Epidermal melanocyte (primary cell): ENCODE results near the gene CADPS2.
A peak's percentile ranks its signal among the peaks of the same experiment; 100 is the strongest.
"Not testable (repeated sequence)": the region's sequence is repeated elsewhere in the genome, so short reads cannot be mapped to it uniquely, and the experiment has no call there.

Experiments used
- DNase-seq: peaks from one replicate; pipeline ENCODE4 v3.0.0; 2011; ENCODE audit warnings: low spot score; ENCODE audit not compliant: insufficient read length

The CADPS2 gene

GRCh38 chr7:122675621-122676020, 210.6 kb downstream of the CADPS2 start:
- no peak for DNase-seq

GRCh38 chr7:122675011-122675410, 211.2 kb downstream of the CADPS2 start:
- no peak for DNase-seq

- peak; percentile 48 for DNase-seq
These were observed 211.8 kb downstream of the CADPS2 start for GRCh38 chr7:122674502-122674901.

- DNase-seq = no peak
These were observed 212.3 kb downstream of the CADPS2 start for GRCh38 chr7:122673951-122674350.

- no peak for DNase-seq
These were observed 213.7 kb downstream of the CADPS2 start for GRCh38 chr7:122672536-122672935.

- DNase-seq = no peak
These were observed 222.5 kb downstream of the CADPS2 start for GRCh38 chr7:122663733-122664132.

GRCh38 chr7:122658856-122659255, 227.4 kb downstream of the CADPS2 start:
- DNase-seq = no peak

GRCh38 chr7:122653685-122654084, 232.6 kb downstream of the CADPS2 start:
- no peak for DNase-seq

- DNase-seq = no peak
These were observed 233.4 kb downstream of the CADPS2 start for GRCh38 chr7:122652876-122653275.

- DNase-seq = no peak
These were observed 234.8 kb downstream of the CADPS2 start for GRCh38 chr7:122651451-122651850.

GRCh38 chr7:122643250-122643649, 243.0 kb downstream of the CADPS2 start:
- no peak for DNase-seq

- DNase-seq = no peak
These were observed 247.8 kb downstream of the CADPS2 start for GRCh38 chr7:122638459-122638858.

- DNase-seq = no peak
These were observed 248.5 kb downstream of the CADPS2 start for GRCh38 chr7:122637784-122638183.

GRCh38 chr7:122635481-122635880, 250.8 kb downstream of the CADPS2 start:
- DNase-seq = not testable (repeated sequence)

GRCh38 chr7:122633472-122633871, 252.8 kb downstream of the CADPS2 start:
- DNase-seq = no peak

- no peak for DNase-seq
These were observed 254.0 kb downstream of the CADPS2 start for GRCh38 chr7:122632238-122632637.

GRCh38 chr7:122629412-122629953, 256.8 kb downstream of the CADPS2 start:
- DNase-seq = no peak

GRCh38 chr7:122628651-122629411, 257.4 kb downstream of the CADPS2 start:
- no peak for DNase-seq

- DNase-seq = no peak
These were observed 259.5 kb downstream of the CADPS2 start for GRCh38 chr7:122626785-122627184.

- DNase-seq = no peak
These were observed 263.6 kb downstream of the CADPS2 start for GRCh38 chr7:122622682-122623081.

GRCh38 chr7:122619664-122620063, 266.6 kb downstream of the CADPS2 start:
- DNase-seq = no peak

GRCh38 chr7:122618585-122619189, 267.6 kb downstream of the CADPS2 start:
- DNase-seq = no peak

GRCh38 chr7:122616951-122617350, 269.3 kb downstream of the CADPS2 start:
- no peak for DNase-seq
